GM10266 (cell line): Measurements from ENCODE around the gene CAMTA1.

Source experiments
- DNase-seq: peaks from one replicate; pipeline ENCODE4 v3.0.0; 2012; ENCODE audit errors: extremely low spot score
- CTCF ChIP-seq: IDR thresholded peaks from 2 replicates; pipeline ENCODE4 v1.5.1; 2012; ENCODE audit warnings: mild to moderate bottlenecking, low read depth; ENCODE audit not compliant: control insufficient read depth, insufficient read depth; ENCODE audit errors: missing control alignments

CAMTA1 gene

GRCh38 chr1:7566417-7567375, 781.4 kb downstream of the CAMTA1 start:
- no peak for TF ChIP-seq CTCF
- no peak for DNase-seq

GRCh38 chr1:7567376-7567775, 782.1 kb downstream of the CAMTA1 start:
- TF ChIP-seq CTCF: no peak
- DNase-seq: no peak

- no peak for DNase-seq
- TF ChIP-seq CTCF: no peak
Measured at GRCh38 chr1:7568053-7568452, 782.8 kb downstream of the CAMTA1 start.

GRCh38 chr1:7568901-7569524, 783.8 kb downstream of the CAMTA1 start:
- TF ChIP-seq CTCF: no peak
- DNase-seq: no peak

GRCh38 chr1:7570311-7570710, 785.1 kb downstream of the CAMTA1 start:
- no peak for DNase-seq
- TF ChIP-seq CTCF: no peak

GRCh38 chr1:7572654-7573152, 787.4 kb downstream of the CAMTA1 start:
- no peak for DNase-seq

More at GRCh38 chr1:7572654-7573152, 787.4 kb downstream of the CAMTA1 start:
- no peak for TF ChIP-seq CTCF
